Breast epithelium (tissue), 4 donors: Measurements from ENCODE around the gene FAF2. TPM values are rescaled to one million over a fixed set of nuclear protein-coding genes. Genes with fewer than 3 reads are reported as not detected.

ENCODE experiments used
- DNase-seq, 2 donors: peaks; one replicate each; pipeline ENCODE4 v3.0.0-alpha.2; 2019; ENCODE audit warnings: low spot score in 2 of 2
- H3K27ac ChIP-seq, 2 donors: fragments of 200-600 bp; sonication (generic) in 1 of 2; one replicate each; pipeline ENCODE4 v1.5.1; 2016 to 2019; ENCODE audit warnings: mild to moderate bottlenecking in 1 of 2
- H3K27me3 ChIP-seq, 2 donors: fragments of 200-600 bp; sonication (generic) in 1 of 2; one replicate each; pipeline versions ENCODE4 v1.5.1 to v1.6.0; 2017 to 2019; ENCODE audit warnings: control low read depth in 1 of 2, mild to moderate bottlenecking in 1 of 2
- H3K36me3 ChIP-seq: fragments of 200-600 bp; one replicate; pipeline ENCODE4 v1.5.1; 2019
- H3K4me1 ChIP-seq, 2 donors: fragments of 200-600 bp; sonication (generic); one replicate each; pipeline ENCODE4 v1.5.1; 2016 to 2019; ENCODE audit warnings: control low read depth in 1 of 2
- H3K4me3 ChIP-seq, 3 donors: fragments of 200-600 bp; sonication (generic); 1 replicate in 2 of 3; 2 replicates in 1 of 3; pipeline ENCODE4 v1.5.1; 2016 to 2019; ENCODE audit warnings: mild to moderate bottlenecking in 3 of 3, moderate library complexity in 2 of 3
- H3K9me3 ChIP-seq, 2 donors: fragments of 200-600 bp; sonication (generic) in 1 of 2; one replicate each; pipeline ENCODE4 v1.5.1; 2016 to 2019; ENCODE audit warnings: control low read depth in 1 of 2
- CTCF ChIP-seq, 3 donors: fragments of 450-650 bp; IDR thresholded peaks; one replicate each; pipeline ENCODE4 v1.5.1; 2016 to 2017; ENCODE audit warnings: antibody characterized with exemption in 3 of 3, mild to moderate bottlenecking in 3 of 3, moderate library complexity in 3 of 3
- POLR2A ChIP-seq: fragments of 450-650 bp; IDR thresholded peaks from one replicate; pipeline ENCODE4 v1.6.1; 2016; ENCODE audit warnings: antibody characterized with exemption, mild to moderate bottlenecking, moderate library complexity
- POLR2AphosphoS5 ChIP-seq, 3 donors: sonication (generic); formaldehyde crosslinking; IDR thresholded peaks; one replicate each; pipeline ENCODE4 v1.6.1; 2017; ENCODE audit warnings: antibody characterized with exemption in 3 of 3
- intact Hi-C: fragments of 100-400 bp; cut with DNase I; formaldehyde crosslinking; loops from one replicate; pipeline ENCODE4 v1.15.1; 2023; ENCODE audit warnings: low total_unique reads
- total RNA-seq, 3 donors: library from RNA; depleted of rRNA; stranded (reverse); fragments of >200 nt; gene quantifications; one replicate each; pipeline ENCODE4 v1.1.0, GENCODE V29; 2016

FAF2 gene
- total RNA-seq, 3 donors from 2014 or later, result 26.9 to 38.2 (median 28.5) TPM

GRCh38 chr5:176412517-176413254 is 35.5 kb upstream of the FAF2 start:
- peak overlapping the region in 1 of 3 donors; percentile 22 for H3K4me3 ChIP-seq
- peaks cover 0 to 11% of the 10 kb centered on the region in 2 donors for H3K4me1 ChIP-seq

GRCh38 chr5:176413255-176413565 is 35.0 kb upstream of the FAF2 start:
- H3K27ac ChIP-seq, result peak overlapping the region; percentile 55 to 96
- peak overlapping the region in 1 of 3 donors; percentile 22 for H3K4me3 ChIP-seq

More at GRCh38 chr5:176412517-176413254, 35.5 kb upstream of the FAF2 start:
- H3K27ac ChIP-seq, result peak overlapping the region in 1 of 2 donors; percentile 96
- TF ChIP-seq POLR2AphosphoS5 (IDR thresholded peaks at IDR 0.05) (no peak), CTCF (IDR thresholded peaks at IDR 0.05) (no peak), POLR2A (no peak)
- intact Hi-C loops, result no loop called here
- no peaks in the 10 kb centered on the region for H3K9me3 ChIP-seq
- no peaks in the 10 kb centered on the region for H3K27me3 ChIP-seq
- peak in 1 of 2 donors; percentile 31 for DNase-seq
- no peaks in the 10 kb centered on the region for H3K36me3 ChIP-seq

GRCh38 chr5:176413709-176414191 is 34.4 kb upstream of the FAF2 start:
- Histone ChIP-seq H3K27ac (peak overlapping the region; percentile 55 to 96), H3K4me1 (peaks cover 0 to 11% of the 10 kb centered on the region in 2 donors), H3K9me3 (no peaks in the 10 kb centered on the region), H3K36me3 (no peaks in the 10 kb centered on the region), H3K27me3 (no peaks in the 10 kb centered on the region), H3K4me3 (peak overlapping the region in 1 of 3 donors; percentile 22)
- no peak for TF ChIP-seq POLR2AphosphoS5 (IDR thresholded peaks at IDR 0.05)
- no peak for TF ChIP-seq POLR2A
- no peak for TF ChIP-seq CTCF (IDR thresholded peaks at IDR 0.05)
- intact Hi-C loops, result no loop called here
- DNase-seq, result no peak

More at GRCh38 chr5:176413255-176413565, 35.0 kb upstream of the FAF2 start:
- no peaks in the 10 kb centered on the region for H3K27me3 ChIP-seq
- H3K4me1 ChIP-seq, result peaks cover 0 to 11% of the 10 kb centered on the region in 2 donors
- intact Hi-C loops, result no loop called here
- H3K9me3 ChIP-seq, result no peaks in the 10 kb centered on the region
- DNase-seq, result no peak
- no peaks in the 10 kb centered on the region for H3K36me3 ChIP-seq
- no peak for TF ChIP-seq POLR2A
- TF ChIP-seq POLR2AphosphoS5 (IDR thresholded peaks at IDR 0.05), result no peak
- TF ChIP-seq CTCF (IDR thresholded peaks at IDR 0.05), result no peak

- Histone ChIP-seq H3K27me3 (no peaks in the 10 kb centered on the region), H3K9me3 (no peaks in the 10 kb centered on the region), H3K27ac (peak overlapping the region; percentile 52 to 96), H3K4me3 (peak overlapping the region in 2 of 3 donors; percentile 90 to 94), H3K4me1 (peaks cover 0 to 11% of the 10 kb centered on the region in 2 donors), H3K36me3 (no peaks in the 10 kb centered on the region)
- DNase-seq, result no peak
- intact Hi-C loops, result no loop called here
- TF ChIP-seq CTCF (IDR thresholded peaks at IDR 0.05), result no peak
- TF ChIP-seq POLR2A, result no peak
- no peak for TF ChIP-seq POLR2AphosphoS5 (IDR thresholded peaks at IDR 0.05)
These were observed 33.5 kb upstream of the FAF2 start for GRCh38 chr5:176414704-176415103.

GRCh38 chr5:176415240-176415951 is 32.8 kb upstream of the FAF2 start:
- intact Hi-C loops, result no loop called here
- Histone ChIP-seq H3K27me3 (no peaks in the 10 kb centered on the region), H3K4me1 (peaks cover 0 to 11% of the 10 kb centered on the region in 2 donors), H3K9me3 (no peaks in the 10 kb centered on the region), H3K36me3 (no peaks in the 10 kb centered on the region), H3K27ac (peak overlapping the region; percentile 96), H3K4me3 (peak overlapping the region; percentile 79 to 94 (median 90))
- TF ChIP-seq POLR2AphosphoS5 (IDR thresholded peaks at IDR 0.05), result no peak
- peak in 1 of 3 donors; percentile 8 for TF ChIP-seq CTCF (IDR thresholded peaks at IDR 0.05)
- no peak for DNase-seq
